ENCODE data around the gene CAPZA3. TPM values are rescaled to one million over a fixed set of nuclear protein-coding genes. Genes with fewer than 3 reads are reported as not detected.
"Not testable (repeated sequence)": the region's sequence is repeated elsewhere in the genome, so short reads cannot be mapped to it uniquely, and the experiment has no call there.

Gene CAPZA3
- total and polyA plus RNA-seq, 2 experiments from 2014 or later: not detected

DNA sequence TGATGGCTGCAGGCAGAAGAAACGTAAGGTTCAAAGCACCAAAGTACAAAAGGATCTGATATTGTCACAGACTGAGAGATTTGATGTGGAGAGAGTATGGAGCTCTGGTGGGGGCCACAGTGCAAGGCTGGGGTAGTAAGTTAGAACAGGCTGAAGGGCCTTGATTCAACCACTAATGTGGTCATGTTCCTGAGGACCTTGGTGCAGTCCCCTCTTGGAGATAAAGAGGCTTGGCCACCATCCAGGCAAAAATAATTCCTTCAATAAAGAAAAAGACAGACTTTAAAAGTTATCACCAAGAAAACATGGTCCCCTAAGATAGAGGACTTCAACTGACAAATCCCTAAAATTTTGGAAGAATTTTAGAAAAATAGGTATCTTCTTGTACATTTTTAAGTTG, 17.4 kb downstream of the CAPZA3 start:
- no peak overlapping the region for H3K4me2 ChIP-seq
- no peak overlapping the region for H3K27ac ChIP-seq
- no peaks in the 10 kb centered on the region for H3K9me3 ChIP-seq (ENCODE audit: low read depth)
- no peaks in the 10 kb centered on the region for H3K36me3 ChIP-seq (replicated peaks; ENCODE audit: insufficient read depth, low read depth)
- no peak for TF ChIP-seq EZH2phosphoT487 (IDR thresholded peaks at IDR 0.05; ENCODE audit: low read depth, severe bottlenecking, unreplicated experiment)
- TF ChIP-seq, protein P1, sequence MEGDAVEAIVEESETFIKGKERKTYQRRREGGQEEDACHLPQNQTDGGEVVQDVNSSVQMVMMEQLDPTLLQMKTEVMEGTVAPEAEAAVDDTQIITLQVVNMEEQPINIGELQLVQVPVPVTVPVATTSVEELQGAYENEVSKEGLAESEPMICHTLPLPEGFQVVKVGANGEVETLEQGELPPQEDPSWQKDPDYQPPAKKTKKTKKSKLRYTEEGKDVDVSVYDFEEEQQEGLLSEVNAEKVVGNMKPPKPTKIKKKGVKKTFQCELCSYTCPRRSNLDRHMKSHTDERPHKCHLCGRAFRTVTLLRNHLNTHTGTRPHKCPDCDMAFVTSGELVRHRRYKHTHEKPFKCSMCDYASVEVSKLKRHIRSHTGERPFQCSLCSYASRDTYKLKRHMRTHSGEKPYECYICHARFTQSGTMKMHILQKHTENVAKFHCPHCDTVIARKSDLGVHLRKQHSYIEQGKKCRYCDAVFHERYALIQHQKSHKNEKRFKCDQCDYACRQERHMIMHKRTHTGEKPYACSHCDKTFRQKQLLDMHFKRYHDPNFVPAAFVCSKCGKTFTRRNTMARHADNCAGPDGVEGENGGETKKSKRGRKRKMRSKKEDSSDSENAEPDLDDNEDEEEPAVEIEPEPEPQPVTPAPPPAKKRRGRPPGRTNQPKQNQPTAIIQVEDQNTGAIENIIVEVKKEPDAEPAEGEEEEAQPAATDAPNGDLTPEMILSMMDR (IDR thresholded peaks at IDR 0.05; ENCODE audit: poor library complexity): no peak
- no peak for TF ChIP-seq EZH2 (IDR thresholded peaks at IDR 0.05; ENCODE audit: borderline replicate concordance)
- H3K4me3 ChIP-seq: no peak overlapping the region
- H3K9me2 ChIP-seq (replicated peaks; ENCODE audit: insufficient read depth): no peaks in the 10 kb centered on the region
- 78% methylated on average over 1 of the region's 1 CpG for WGBS (ENCODE audit: low lambda C conversion rate, missing lambda C conversion rate)
- H2AFZ ChIP-seq: no peak overlapping the region
- DNase-seq (ENCODE audit: low spot score): no peak
- H3K27me3 ChIP-seq: no peaks in the 10 kb centered on the region
- H4K20me1 ChIP-seq (ENCODE audit: insufficient read depth, poor library complexity, severe bottlenecking): no peaks in the 10 kb centered on the region
- H3K79me2 ChIP-seq: no peaks in the 10 kb centered on the region
- H3K4me1 ChIP-seq (ENCODE audit: insufficient read depth): peaks cover 8% of the 10 kb centered on the region

DNA sequence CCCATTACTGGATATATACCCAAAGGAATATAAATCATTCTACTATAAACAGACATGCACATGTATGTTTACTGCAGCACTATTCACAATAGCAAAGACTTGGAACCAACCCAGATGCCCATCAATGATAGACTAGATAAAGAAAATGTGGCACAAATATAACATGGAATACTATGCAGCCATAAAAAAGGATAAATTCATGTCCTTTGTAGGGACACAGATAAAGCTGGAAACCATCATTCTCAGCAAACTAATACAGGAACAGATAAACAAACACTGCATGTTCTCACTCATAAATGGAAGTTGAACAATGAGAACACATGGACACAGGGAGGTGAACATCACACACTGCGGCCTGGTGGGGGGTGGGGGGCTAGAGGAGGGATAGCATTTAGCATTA, 28.6 kb downstream of the CAPZA3 start:
- H2AFZ ChIP-seq; H3K27ac ChIP-seq; H3K9me3 ChIP-seq (ENCODE audit: low read depth); H3K9me2 ChIP-seq (replicated peaks; ENCODE audit: insufficient read depth); H3K79me2 ChIP-seq; H4K20me1 ChIP-seq (ENCODE audit: insufficient read depth, poor library complexity, severe bottlenecking); H3K4me2 ChIP-seq; H3K4me1 ChIP-seq (ENCODE audit: insufficient read depth); H3K4me3 ChIP-seq; H3K27me3 ChIP-seq; DNase-seq (ENCODE audit: low spot score); H3K36me3 ChIP-seq (replicated peaks; ENCODE audit: insufficient read depth, low read depth): not testable (repeated sequence)
- WGBS (ENCODE audit: low lambda C conversion rate, missing lambda C conversion rate): 75% methylated on average over 1 of the region's 1 CpG

DNA sequence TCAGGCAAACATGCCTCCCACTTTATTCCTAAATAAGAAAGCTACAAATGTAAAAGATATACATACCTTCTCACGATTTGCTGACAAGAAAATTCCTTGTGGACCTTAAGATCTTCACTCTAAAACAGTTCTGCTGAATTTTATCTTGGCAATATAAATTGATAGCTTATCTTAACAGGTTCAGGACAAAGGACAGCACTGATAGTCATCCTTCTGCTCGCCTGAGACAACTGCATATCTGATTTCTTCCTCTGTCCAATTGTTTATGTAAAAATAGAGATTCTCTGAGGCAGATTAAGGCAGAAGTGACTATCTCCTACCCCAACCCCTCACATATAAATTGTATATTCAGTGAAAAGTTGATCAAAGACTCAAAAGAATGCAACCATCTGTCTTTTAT, 44.9 kb downstream of the CAPZA3 start:
- H4K20me1 ChIP-seq (ENCODE audit: insufficient read depth, poor library complexity, severe bottlenecking): no peaks in the 10 kb centered on the region
- no peaks in the 10 kb centered on the region for H3K79me2 ChIP-seq
- H3K27ac ChIP-seq: no peak overlapping the region
- no peaks in the 10 kb centered on the region for H3K36me3 ChIP-seq (replicated peaks; ENCODE audit: insufficient read depth, low read depth)
- H3K4me2 ChIP-seq: no peak overlapping the region
- no peak overlapping the region for H3K4me3 ChIP-seq
- no peak overlapping the region for H2AFZ ChIP-seq
- no peaks in the 10 kb centered on the region for H3K4me1 ChIP-seq (ENCODE audit: insufficient read depth)
- no peak for DNase-seq (ENCODE audit: low spot score)
- H3K27me3 ChIP-seq: no peaks in the 10 kb centered on the region
- H3K9me3 ChIP-seq (ENCODE audit: low read depth): no peaks in the 10 kb centered on the region
- WGBS (ENCODE audit: low lambda C conversion rate, missing lambda C conversion rate): 49% methylated on average over 2 of the region's 2 CpGs
- no peaks in the 10 kb centered on the region for H3K9me2 ChIP-seq (replicated peaks; ENCODE audit: insufficient read depth)
- TF ChIP-seq EZH2 (IDR thresholded peaks at IDR 0.05; ENCODE audit: borderline replicate concordance) (no peak), EZH2phosphoT487 (IDR thresholded peaks at IDR 0.05; ENCODE audit: low read depth, severe bottlenecking, unreplicated experiment) (no peak)
- TF ChIP-seq, protein P1 (IDR thresholded peaks at IDR 0.05; ENCODE audit: poor library complexity): no peak

DNA sequence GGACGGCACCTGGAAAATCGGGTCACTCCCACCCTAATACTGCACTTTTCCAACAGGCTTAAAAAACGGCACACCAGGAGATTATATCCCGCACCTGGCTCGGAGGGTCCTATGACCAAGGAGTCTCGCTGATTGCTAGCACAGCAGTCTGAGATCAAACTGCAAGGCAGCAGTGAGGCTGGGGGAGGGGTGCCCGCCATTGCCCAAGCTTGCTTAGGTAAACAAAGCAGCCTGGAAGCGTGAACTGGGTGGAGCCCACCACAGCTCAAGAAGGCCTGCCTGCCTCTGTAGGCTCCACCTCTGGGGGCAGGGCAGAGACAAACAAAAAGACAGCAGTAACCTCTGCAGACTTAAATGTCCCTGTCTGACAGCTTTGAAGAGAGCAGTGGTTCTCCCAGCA, 47.5 kb downstream of the CAPZA3 start:
- H3K36me3 ChIP-seq (replicated peaks; ENCODE audit: insufficient read depth, low read depth); H3K9me3 ChIP-seq (ENCODE audit: low read depth); H3K27ac ChIP-seq; H4K20me1 ChIP-seq (ENCODE audit: insufficient read depth, poor library complexity, severe bottlenecking); H3K79me2 ChIP-seq; H2AFZ ChIP-seq; H3K9me2 ChIP-seq (replicated peaks; ENCODE audit: insufficient read depth); H3K4me2 ChIP-seq; H3K4me1 ChIP-seq (ENCODE audit: insufficient read depth); H3K4me3 ChIP-seq; H3K27me3 ChIP-seq; DNase-seq (ENCODE audit: low spot score): not testable (repeated sequence)
- WGBS (ENCODE audit: low lambda C conversion rate, missing lambda C conversion rate): 95% methylated on average over 8 of the region's 8 CpGs

Other genes starting within 250 kb of the CAPZA3 start
- gene PLCZ1, start 107 bp upstream of the CAPZA3 start, total RNA-seq: not detected in 2 replicates
- not detected in 2 replicates for gene PLCZ1, start 107 bp upstream of the CAPZA3 start, polyA plus RNA-seq

Data from hepatocyte (in vitro differentiated cells).